HG02798 (cell line): Measurements from ENCODE around the gene MYCBP.
"Not testable (repeated sequence)": the region's sequence is repeated elsewhere in the genome, so short reads cannot be mapped to it uniquely, and the experiment has no call there.

Source experiments
- ATAC-seq: cut with Tn5 transposase; IDR thresholded peaks from one replicate; pipeline ENCODE4 v1.9.1; 2021; ENCODE audit warnings: mild to moderate bottlenecking; ENCODE audit not compliant: unreplicated experiment, poor library complexity

The MYCBP gene, protein sequence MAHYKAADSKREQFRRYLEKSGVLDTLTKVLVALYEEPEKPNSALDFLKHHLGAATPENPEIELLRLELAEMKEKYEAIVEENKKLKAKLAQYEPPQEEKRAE

DNA sequence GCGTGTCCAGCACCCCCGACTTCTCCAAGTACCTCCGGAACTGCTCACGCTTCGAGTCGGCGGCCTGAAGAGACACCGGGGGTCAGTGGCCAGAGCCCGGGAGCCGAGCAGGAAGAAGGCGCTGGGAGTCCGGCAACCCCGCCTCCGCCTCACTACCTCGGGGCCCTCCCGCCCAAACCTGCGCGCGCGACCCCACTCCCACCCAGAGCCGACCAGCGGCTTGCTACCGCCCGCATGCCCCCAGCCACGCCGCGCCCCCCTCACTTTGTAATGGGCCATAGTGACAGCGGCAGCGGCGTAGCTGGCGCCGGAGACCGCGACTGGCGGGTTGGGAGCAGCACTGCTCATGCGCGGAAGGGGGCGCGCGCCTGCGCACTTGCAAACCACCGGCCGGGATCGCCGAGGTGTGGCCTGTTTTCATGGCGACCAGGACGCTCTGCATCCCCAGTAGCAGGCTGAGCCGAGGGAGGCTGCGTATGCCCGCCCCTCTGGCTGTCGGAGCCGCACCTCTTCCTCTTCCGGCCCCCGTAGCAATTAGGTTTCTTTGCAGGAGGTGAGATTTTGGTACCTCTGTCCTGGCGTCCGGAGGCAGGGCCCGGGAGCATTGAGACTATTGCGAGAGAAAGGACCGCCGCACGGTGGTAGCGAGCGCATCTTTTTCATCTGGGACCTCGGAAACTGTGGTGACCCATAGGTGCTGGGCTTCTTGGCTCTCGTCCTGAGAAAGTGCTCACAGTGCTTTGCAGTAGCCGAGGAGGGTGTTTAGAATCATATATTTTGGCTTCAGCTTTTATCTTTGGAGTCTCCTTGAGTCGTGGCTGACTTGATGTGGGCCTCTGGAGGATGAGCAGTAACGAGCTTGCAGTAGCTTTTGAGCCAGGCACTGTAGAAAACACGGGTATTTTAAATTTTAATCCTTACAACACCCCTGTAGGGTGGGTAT lies at the start of gene MYCBP:
Gene MYCBP, minus strand, starts transcription at position 322 of the 943 bp plus-strand sequence. Its CDS starts 43 bp downstream, at position 279.
- ATAC-seq: peak; percentile 98

DNA sequence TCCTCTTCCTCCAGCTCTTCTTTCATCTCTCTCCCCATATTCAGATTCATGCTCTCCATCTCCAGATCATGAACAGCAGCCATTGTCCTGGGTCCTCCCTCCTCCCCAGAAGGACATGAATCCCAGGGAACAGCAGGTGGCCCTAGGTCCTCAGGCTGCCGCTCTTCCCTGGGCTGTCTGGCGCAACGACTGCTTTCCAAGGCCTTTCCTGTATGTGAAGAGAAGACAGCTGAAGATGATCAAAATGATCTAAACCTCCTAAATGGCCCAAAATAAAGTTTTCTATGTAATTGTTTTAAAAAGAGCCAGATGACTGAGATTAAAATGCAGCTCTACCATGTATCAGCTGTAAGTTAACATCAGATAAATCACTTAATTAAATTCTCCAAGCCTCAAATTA lies 46.0 kb upstream of the MYCBP start:
- ATAC-seq: no peak

- ATAC-seq: no peak
These were observed 45.4 kb upstream of the MYCBP start for GRCh38 chr1:38918568-38918967.

DNA sequence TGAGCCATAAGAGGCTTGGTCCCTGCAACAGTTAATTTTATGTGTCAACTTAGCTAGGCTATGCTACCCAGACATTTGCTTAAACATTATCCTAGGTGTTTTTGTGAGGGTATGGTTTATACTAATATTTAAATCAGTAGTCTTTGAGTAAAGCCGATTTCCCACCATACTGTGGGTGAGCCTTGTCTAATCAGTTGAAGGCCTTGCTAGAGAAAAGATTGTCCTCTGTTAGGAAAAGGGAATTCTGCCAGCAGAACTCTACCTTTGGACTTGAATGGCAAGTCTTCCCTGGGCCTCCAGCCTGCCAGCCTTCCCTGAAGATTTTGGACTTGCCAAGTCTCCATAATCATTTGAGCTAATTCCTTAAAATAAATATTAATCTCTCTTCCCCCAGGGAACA lies 44.6 kb upstream of the MYCBP start:
- ATAC-seq: no peak

- no peak for ATAC-seq
These were observed 44.2 kb upstream of the MYCBP start for GRCh38 chr1:38917337-38917736.

DNA sequence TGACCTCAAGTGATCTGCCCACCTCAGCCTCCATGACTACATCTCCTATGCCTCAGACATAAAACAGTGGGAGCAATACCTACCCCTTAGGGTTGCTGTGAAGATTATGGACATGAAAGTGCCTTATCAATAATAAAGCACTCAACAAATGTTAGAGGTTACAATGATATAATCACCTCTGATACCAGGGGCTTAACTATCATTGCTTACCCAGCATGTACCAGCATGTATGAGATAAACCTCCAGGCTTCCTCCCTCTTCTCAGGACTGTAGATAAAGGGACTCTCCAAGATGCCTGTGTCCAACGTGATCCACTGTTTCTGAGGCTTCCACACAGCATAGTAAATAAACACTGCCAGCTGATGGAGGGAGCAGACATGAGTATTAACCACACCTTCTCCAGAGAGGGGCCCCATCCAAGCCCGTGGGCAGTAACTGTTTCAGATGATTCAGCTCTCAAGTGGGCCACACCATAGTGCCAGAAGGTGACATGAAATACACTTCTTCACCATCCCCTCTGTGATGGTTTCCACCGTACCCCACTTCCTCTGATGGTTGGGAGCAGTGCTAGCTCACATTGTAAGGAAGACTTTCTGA lies 42.3 kb upstream of the MYCBP start:
- ATAC-seq: no peak

DNA sequence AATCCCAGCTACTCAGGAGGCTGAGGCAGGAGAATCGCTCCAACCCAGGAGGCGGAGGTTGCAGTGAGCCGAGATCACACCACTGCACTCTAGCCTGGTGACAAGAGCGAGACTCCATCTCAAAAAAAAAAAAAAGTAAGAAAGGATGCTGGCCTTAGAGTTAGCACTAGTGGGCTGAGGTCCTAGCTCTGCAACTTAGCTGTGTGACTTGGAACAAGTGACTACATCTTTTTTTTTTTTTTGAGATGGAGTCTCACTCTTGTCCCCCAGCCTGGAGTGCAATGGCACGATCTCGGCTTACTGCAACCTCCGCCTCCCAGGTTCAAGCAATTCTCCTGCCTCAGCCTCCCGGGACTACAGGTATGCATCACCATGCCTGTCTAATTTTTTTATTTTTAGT lies 41.8 kb upstream of the MYCBP start:
- not testable (repeated sequence) for ATAC-seq

DNA sequence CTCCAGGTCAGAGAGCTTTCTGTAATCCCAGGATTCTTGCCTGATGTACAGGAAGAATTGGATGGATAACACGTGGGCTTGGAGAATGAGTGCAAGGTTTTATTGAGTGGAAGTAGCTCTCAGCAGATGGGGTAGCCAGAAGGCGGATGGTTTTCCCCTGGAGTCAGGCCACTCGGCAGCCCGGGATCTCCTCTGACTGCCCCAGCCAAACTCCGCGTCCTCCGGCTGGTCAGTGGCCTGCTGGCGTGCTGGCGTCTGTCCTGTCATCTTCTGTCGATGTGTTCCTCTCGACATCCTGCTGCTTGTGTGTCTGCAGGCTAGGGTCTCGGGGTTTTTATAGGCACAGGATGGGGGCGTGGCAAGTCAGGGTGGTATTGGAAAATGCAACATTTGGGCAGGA lies 35.7 kb upstream of the MYCBP start:
- no peak for ATAC-seq

DNA sequence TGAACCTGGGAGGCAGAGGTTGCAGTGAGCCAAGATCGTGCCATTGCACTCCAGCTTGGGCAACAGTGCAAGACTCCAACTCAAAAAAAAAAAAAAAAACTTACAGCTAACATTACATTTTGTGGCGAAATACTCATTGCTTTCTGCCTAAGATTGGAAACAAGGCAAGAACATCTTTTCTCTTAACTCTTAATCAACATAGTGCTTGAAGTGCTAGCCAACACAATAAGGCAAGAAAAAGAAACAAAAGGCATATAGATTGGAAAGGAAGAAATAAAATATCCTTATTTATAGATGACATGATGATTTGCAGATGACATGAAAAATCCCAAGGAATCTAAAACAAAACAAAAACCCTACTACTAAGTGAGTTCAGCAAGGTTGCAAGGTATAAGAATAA lies 32.8 kb upstream of the MYCBP start:
- no peak for ATAC-seq

GRCh38 chr1:38899560-38899959 lies 26.4 kb upstream of the MYCBP start:
- no peak for ATAC-seq

GRCh38 chr1:38898653-38899230 lies 25.6 kb upstream of the MYCBP start:
- ATAC-seq: no peak

GRCh38 chr1:38896169-38896568 lies 23.0 kb upstream of the MYCBP start:
- no peak for ATAC-seq

DNA sequence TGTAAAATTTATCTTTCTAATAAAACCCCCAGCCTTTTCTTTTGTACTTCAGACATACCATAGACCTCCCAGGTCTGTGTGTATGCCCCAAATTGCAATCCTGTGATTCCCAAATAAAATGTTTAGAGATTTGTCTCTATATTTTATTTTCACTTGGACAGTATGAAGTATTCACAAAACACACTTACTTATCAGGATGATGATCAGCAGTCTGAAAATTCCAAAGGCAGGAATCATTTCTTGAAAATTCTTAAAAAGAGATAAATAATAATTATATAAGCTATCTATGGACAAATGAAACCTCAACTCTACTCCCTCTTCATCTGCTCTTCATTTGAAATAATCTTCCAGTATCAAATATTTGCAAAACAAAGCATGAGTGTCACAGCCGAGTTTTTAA lies 19.8 kb upstream of the MYCBP start:
- no peak for ATAC-seq

DNA sequence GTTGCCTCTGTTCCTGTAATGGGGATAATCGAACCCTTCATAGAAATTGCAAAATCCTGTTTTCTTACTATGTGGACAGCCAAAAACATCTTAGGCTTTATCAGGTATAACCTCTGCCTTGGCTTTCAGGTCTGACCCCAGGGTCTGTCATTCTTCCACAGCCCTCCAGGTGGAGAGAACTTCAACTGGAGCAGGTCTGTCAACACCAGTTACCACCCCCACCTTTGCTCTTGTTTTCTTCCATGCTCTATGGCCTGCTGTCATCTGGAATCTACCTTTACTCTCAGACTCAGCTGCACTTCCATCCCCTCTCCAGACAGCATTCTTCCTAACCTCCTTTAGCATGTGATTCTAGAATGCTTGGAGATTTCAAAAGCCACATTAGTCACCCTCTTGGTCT lies 18.6 kb upstream of the MYCBP start:
- ATAC-seq: no peak

DNA sequence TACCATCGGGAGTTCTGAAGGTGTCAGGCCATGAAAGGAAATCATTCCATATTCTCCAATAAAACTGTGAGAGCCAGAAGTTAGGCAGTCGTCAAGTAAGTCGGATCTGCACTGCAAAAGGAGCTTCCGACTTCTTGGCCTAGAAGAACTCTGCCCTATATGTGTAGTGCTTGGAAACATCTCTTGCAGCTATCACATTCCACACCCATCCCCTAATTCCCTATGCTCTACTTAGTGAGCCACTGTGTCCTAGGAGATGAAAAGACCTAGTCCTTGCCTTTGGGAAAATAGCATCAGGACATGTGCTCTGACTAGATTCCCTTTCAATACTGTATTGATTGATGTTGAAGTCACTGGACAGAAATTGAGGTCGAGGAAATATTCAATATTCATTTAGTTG lies 16.4 kb upstream of the MYCBP start:
- ATAC-seq: no peak

DNA sequence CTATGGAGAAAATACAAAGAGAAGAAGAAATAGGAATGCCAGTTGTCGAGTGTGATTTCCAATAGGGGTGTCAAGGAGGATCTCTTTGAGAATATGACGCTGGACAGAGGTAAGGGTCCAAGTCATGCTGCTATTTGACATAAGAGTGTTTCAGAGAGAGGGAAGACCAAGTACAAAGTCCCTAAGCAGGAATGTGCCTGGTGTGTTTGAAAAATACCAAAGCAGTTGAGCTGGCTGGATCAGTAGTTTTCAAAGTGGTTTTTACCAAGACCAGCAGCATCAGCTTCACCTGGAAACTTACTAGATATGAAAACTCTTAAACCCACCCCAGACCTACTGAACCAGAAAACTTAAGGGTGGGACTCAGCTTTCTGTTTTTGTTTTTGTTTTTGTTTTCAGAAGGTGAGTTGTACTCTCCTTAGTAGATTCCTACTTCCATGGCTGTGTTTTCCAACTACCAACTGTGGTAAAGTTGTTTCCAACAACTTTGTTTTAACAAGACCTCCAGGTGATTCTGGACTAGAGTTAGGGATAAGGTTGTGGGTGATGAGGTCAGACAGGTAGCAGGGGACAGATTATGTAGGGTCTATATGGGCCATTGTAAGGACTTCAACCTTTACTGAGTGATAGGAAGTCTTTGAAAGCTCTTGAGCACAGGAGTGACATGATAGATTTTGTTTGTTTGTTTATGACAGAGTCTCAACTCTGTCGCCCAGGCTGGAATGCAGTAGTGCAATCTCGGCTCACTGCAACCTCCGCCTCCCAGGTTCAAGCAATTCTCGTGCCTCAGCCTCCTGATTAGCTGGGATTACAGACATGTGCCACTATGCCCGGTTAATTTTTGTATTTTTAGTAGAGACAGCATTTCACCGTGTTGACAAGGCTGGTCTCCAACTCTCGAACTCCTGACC lies 15.5 kb upstream of the MYCBP start:
- ATAC-seq: no peak

DNA sequence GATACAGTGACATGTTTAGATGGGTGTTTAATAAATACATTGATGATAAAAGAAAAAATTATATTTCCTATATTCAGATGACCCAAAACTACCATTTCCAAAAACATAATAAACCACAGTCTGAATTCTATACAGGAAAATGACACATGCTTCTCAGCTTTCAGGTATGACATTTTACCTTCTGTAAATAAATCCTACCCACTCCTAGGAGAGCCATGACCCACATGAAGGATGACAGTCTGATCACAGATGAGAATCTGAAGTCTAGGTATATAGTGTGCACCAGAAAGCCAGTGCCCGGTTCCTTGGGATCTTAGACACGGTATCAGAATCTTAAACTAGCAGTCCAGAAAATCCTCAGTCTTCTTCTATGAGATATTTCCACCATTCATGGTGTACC lies 11.9 kb upstream of the MYCBP start:
- ATAC-seq: no peak

DNA sequence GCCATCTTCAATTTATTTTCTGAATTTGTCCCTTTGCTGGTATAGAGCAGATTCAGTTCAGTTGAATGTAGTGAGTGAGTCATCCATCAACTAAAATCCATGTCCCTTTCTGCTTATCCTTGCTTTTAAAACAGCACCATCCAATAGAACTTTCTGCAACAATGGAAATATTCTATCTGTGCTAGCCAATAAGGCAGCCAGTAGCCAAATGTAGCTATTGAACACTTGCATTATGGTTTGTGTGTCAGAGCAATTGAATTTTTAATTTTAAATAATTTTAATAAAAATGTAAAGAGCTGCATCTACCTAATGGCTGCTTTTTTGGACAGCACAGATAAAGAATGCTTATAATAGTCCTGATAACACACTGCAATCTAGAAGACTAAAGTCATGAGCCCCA lies 8.3 kb upstream of the MYCBP start, which contains the start of gene GJA9:
Gene GJA9, minus strand, starts transcription at position 101 of the 400 bp plus-strand sequence. CDS start 5,489 bp downstream, outside the sequence.
- ATAC-seq: no peak

GRCh38 chr1:38875811-38876210 lies 2.7 kb upstream of the MYCBP start:
- no peak for ATAC-seq

DNA sequence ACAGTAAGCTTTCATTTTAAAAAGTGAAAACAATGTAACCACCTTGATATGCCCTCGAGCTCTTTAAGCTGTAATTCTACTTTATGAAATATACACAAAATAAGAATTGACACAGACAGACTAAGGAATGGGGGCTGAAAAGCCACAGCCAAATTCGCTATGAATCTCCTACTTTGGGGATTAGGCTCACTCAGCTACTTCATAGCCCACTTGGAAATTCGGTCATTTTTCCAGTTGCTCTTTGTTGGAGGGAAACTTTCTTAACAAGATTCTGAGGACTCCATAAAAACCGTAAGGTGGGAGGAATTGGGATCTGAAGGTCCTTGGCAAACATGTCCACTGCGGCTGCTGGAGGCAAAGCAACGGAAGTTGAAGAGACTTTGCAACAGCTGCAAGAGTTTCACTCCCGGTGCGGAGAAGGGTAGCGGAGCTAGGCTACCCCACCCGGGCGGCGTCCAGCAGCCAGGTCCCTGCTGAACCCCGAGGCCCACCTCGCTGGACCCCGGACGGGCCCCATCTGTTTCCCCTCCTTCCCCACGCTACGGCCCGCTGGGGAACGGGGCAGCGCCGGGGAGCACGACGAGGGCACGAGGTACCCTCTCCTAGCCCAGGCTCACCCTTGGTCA lies 634 bp downstream of the MYCBP start:
- ATAC-seq: peak; percentile 18
